Left ventricle myocardium inferior (tissue), 1 donor: ENCODE results near the gene ABHD6. TPM values are rescaled to one million over a fixed set of nuclear protein-coding genes. Genes with fewer than 3 reads are reported as not detected.

Experiments
- DNase-seq: peaks from one replicate; pipeline ENCODE4 v3.0.0-alpha.2; 2020
- H3K27ac ChIP-seq: fragments of 200-600 bp; replicated peaks from 2 replicates; pipeline ENCODE4 v1.8.0; 2021
- H3K27me3 ChIP-seq: fragments of 200-600 bp; 2 replicates; pipeline ENCODE4 v1.8.0; 2021; ENCODE audit warnings: low read depth
- H3K36me3 ChIP-seq: fragments of 200-600 bp; 2 replicates; pipeline ENCODE4 v1.8.0; 2021
- H3K4me1 ChIP-seq: fragments of 200-600 bp; 2 replicates; pipeline ENCODE4 v1.8.0; 2021
- H3K4me3 ChIP-seq: fragments of 200-600 bp; 2 replicates; pipeline ENCODE4 v1.8.0; 2021; ENCODE audit warnings: mild to moderate bottlenecking, moderate library complexity
- H3K9me3 ChIP-seq: fragments of 200-600 bp; replicated peaks from 2 replicates; pipeline ENCODE4 v1.8.0; 2021
- intact Hi-C: fragments of 100-400 bp; cut with micrococcal nuclease; formaldehyde crosslinking; loops from one replicate; pipeline ENCODE4 v1.11.0; 2022
- total RNA-seq: library from RNA; stranded (reverse); fragmentation: NEBNext Ultra II Directional; extraction: Animal tissue kit (Norgen Biotek cat#: 25700); gene quantifications from one replicate; pipeline ENCODE4 v1.2.1, GENCODE V29; 2021
- TF ChIP-seq, protein P1 (sequence below): fragments of 200-600 bp; IDR thresholded peaks from 2 replicates; pipeline ENCODE4 v1.8.0; 2021; ENCODE audit warnings: antibody characterized with exemption, mild to moderate bottlenecking, borderline replicate concordance
- donor health status: DM: no; HTN: yes; CAD: no; lungs with severe emphysema.

ABHD6 gene
- total RNA-seq, 1 donor from 2014 or later: 7.2 TPM

DNA sequence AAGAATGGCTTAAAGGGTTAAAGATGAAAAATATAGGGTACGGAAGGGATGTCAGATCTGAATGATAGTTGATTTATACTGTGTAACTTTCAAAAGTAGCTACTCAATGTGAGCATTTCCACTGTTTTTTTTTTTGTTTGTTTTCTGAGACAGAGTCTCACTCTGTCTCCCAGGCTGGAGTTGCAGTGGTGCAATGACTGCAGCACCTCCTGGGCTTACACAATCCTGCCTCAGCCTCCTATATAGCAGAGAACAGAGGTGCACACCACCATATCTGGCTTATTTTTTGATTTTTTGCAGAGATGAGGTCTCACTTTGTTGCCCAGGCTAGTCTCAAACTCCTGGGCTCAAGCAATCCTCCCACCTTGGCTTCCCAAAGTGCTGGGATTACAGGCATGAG is 85.2 kb downstream of the ABHD6 start:
- DNase-seq: no peak
- TF ChIP-seq, protein P1, sequence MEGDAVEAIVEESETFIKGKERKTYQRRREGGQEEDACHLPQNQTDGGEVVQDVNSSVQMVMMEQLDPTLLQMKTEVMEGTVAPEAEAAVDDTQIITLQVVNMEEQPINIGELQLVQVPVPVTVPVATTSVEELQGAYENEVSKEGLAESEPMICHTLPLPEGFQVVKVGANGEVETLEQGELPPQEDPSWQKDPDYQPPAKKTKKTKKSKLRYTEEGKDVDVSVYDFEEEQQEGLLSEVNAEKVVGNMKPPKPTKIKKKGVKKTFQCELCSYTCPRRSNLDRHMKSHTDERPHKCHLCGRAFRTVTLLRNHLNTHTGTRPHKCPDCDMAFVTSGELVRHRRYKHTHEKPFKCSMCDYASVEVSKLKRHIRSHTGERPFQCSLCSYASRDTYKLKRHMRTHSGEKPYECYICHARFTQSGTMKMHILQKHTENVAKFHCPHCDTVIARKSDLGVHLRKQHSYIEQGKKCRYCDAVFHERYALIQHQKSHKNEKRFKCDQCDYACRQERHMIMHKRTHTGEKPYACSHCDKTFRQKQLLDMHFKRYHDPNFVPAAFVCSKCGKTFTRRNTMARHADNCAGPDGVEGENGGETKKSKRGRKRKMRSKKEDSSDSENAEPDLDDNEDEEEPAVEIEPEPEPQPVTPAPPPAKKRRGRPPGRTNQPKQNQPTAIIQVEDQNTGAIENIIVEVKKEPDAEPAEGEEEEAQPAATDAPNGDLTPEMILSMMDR: no peak
- Histone ChIP-seq H3K4me1 (peaks cover 25% of the 10 kb centered on the region), H3K9me3 (no peaks in the 10 kb centered on the region), H3K36me3 (peaks cover 13% of the 10 kb centered on the region), H3K4me3 (no peak overlapping the region), H3K27me3 (no peaks in the 10 kb centered on the region), H3K27ac (no peak overlapping the region)
- intact Hi-C loops: loop anchor here (5.0 kb wide), 1 partner anchor 95 kb away; no protein-coding TSS in a partner anchor

DNA sequence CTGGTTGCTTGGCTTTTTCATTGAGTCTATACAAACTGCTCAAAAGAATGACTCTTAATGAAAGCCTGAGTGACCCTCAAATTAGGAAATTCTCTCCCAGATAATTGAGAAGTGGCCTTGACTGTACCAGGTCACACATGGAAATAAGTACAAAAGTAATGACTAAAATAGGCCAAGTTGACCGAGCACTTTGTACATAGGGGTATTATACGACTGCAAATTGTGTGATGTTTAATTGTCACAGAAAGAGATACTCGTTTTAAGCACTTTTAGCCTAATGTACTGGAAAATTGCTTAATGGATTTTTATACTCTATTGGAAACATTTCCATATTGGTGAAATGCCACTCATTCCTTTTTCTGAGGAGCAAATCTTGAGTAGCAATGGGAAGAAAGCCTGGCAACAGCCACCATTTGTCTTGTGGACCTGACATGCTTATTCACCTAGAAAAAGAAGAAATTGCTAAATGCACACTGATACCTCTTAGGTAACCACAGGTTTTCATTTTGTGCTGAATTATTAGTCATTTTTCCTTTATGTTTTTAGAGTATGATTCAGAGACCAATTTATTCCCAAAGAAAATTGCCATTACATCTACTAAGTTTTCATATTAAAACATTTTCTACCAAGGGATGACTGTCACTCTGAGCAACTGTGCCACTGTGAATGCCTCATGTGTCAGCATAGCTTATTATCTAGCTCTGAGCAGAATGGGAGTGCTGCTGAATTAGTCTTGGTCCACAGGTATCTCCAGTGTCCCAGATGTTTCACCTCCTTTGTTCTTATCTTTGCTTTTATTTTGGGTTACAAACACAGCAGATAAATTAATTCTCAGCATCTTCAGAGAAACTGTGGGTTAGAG is 86.2 kb downstream of the ABHD6 start:
- DNase-seq: no peak
- Histone ChIP-seq H3K27ac (no peak overlapping the region), H3K4me3 (no peak overlapping the region), H3K4me1 (peaks cover 24% of the 10 kb centered on the region), H3K27me3 (no peaks in the 10 kb centered on the region), H3K9me3 (no peaks in the 10 kb centered on the region), H3K36me3 (peaks cover 4% of the 10 kb centered on the region)
- TF ChIP-seq, protein P1: no peak
- intact Hi-C loops: loop anchor here (5.0 kb wide), 1 partner anchor 94 kb away; no protein-coding TSS in a partner anchor

DNA sequence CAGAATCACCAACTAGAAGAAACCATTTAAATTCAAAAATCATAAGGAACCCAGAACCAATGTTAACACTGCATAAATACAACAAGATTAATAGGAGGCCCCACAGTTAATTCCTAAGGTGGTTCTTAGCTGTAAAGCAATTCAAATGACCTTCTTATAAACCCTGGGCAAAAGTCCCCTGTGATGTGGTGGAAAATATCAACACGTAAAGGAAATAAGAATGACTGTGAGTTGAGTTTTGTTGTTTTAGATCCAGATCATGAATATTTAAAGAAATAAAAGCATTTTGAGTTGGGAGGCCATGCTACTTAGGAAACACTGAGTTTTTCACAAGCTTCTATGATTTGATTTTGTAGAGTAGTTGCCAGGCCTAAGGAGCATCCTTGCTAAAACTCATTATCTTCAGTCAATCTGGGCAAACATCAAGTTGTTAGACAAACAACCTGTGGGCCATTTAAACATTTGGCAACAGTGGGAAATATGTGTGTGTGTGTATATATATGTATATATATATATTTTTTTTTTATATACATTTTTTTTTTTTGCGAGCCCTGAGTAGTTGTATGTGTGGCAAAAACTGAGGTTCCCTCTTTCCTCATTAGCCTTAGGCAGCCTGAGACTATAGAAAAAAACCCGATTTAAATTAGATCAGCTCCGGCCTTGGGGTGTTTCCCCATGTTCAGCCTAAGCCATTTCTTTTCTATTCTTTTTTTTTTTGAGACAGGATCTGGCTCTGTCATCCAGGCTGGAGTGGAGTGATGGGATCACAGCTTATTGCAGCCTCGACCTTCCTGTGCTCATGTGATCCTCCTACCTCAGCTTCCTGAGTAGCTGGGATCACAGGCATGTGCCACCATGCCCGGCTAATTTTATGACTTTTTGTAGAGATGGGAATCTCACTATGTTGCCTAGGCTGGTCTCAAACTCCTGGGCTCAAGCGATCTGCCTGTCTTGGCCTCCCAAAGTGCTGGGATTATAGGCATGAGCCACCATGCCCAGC is 87.1 kb downstream of the ABHD6 start:
- intact Hi-C loops: loop anchor here (5.0 kb wide), 1 partner anchor 93 kb away; no protein-coding TSS in a partner anchor
- TF ChIP-seq, protein P1: no peak
- Histone ChIP-seq H3K36me3 (no peaks in the 10 kb centered on the region), H3K27ac (peak overlapping the region; percentile 50), H3K9me3 (no peaks in the 10 kb centered on the region), H3K4me1 (peaks cover 19% of the 10 kb centered on the region), H3K27me3 (no peaks in the 10 kb centered on the region), H3K4me3 (no peak overlapping the region)
- DNase-seq: no peak

DNA sequence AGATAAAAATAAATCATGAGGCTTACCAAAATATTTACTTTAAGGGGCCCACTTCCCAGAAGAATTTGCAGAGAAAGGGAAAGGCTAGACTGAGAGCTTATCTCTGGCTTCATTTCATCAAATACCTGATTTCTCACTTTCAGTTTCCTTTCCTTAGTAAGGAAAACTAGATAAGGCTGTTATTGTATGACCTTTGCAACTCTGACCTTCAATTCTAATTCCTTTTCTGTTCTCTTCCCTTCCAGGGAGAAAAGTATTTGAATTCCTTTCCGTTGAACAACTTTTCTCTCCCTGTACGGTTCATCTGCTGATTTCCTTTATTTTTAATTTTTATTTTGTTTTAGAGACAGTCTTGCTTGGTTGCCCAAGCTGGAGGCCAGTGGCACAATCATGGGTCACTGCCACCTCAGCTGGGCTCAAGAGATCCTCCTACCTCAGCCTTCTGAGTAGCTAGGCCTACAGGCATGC is 88.0 kb downstream of the ABHD6 start:
- Histone ChIP-seq H3K4me3 (no peak overlapping the region), H3K27ac (peak overlapping the region; percentile 50), H3K36me3 (no peaks in the 10 kb centered on the region), H3K27me3 (no peaks in the 10 kb centered on the region), H3K4me1 (peaks cover 19% of the 10 kb centered on the region), H3K9me3 (no peaks in the 10 kb centered on the region)
- intact Hi-C loops: no loop called here
- DNase-seq: no peak
- TF ChIP-seq, protein P1: no peak

DNA sequence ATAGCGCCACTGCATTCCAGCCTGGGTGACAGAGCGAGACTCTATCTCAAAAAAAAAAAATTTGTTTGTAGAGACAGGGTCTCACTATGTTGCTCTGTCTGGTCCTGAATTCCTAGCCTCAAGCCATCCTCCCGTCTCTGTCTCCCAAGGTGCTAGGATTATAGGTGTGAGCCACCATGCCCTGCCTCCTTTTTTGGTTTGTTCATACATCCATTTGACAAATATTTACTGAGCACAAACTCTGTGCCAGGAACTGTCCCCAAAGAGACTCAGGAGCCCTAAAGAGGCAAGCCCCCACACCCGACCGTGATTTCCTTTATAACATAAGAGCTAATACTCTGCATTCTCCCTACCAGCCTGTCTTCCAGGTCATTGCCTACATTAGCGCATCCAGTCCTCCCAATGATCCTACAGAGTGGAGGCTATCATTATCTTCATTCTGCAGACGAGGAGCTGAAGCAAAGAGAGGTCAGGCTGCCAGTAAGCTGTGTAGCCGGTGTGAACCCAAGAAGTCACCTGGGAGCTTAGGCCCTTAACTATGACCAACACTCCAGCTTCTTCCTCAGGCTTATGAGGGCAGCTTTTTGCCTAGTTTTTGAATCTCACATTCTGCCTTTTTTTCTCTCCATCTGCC is 88.8 kb downstream of the ABHD6 start:
- no peak for DNase-seq
- intact Hi-C loops: no loop called here
- Histone ChIP-seq H3K4me3 (no peak overlapping the region), H3K27ac (no peak overlapping the region), H3K4me1 (peaks cover 19% of the 10 kb centered on the region), H3K9me3 (no peaks in the 10 kb centered on the region), H3K36me3 (no peaks in the 10 kb centered on the region), H3K27me3 (no peaks in the 10 kb centered on the region)
- TF ChIP-seq, protein P1: no peak
